Heart left ventricle (tissue), 16 donors: ENCODE measurements around the gene TNFRSF11A. TPM values are rescaled to one million over a fixed set of nuclear protein-coding genes. Genes with fewer than 3 reads are reported as not detected.
A peak's percentile ranks its signal among the peaks of the same experiment; 100 is the strongest.

Source experiments
- ATAC-seq, 4 donors: fragments of 200-7000 bp; cut with Tn5 transposase; one replicate each; pipeline ENCODE4 v1.9.1; 2020 to 2022; ENCODE audit warnings: moderate library complexity in 4 of 4, mild to moderate bottlenecking in 3 of 4, moderate number of reproducible peaks in 1 of 4
- DNase-seq, 5 donors: peaks; one replicate each; pipeline ENCODE4 v3.0.0-alpha.2; 2020
- H3K27ac ChIP-seq, 12 donors: fragments of 200-600 bp; sonication (generic) in 4 of 12; one replicate each; pipeline versions ENCODE4 v1.5.0 to v1.8.0; 2016 to 2022; ENCODE audit warnings: mild to moderate bottlenecking in 2 of 12
- H3K27me3 ChIP-seq, 9 donors: fragments of 200-600 bp; sonication (generic) in 2 of 9; one replicate each; pipeline versions ENCODE4 v1.5.1 to v1.8.0; 2016 to 2022; ENCODE audit warnings: mild to moderate bottlenecking in 3 of 9
- H3K36me3 ChIP-seq, 9 donors: fragments of 200-600 bp; sonication (generic) in 2 of 9; one replicate each; pipeline versions ENCODE4 v1.5.0 to v1.8.0; 2018 to 2022; ENCODE audit warnings: mild to moderate bottlenecking in 2 of 9
- H3K4me1 ChIP-seq, 12 donors: fragments of 200-600 bp; sonication (generic) in 4 of 12; one replicate each; pipeline versions ENCODE4 v1.5.0 to v1.8.0; 2016 to 2022; ENCODE audit warnings: mild to moderate bottlenecking in 3 of 12
- H3K4me3 ChIP-seq, 12 donors: fragments of 200-600 bp; sonication (generic) in 4 of 12; one replicate each; pipeline versions ENCODE4 v1.5.0 to v1.8.0; 2017 to 2022; ENCODE audit warnings: mild to moderate bottlenecking in 9 of 12, moderate library complexity in 4 of 12
- H3K9me3 ChIP-seq, 12 donors: fragments of 200-600 bp; sonication (generic) in 4 of 12; one replicate each; pipeline versions ENCODE4 v1.5.0 to v1.8.0; 2016 to 2022; ENCODE audit warnings: mild to moderate bottlenecking in 1 of 12
- POLR2A ChIP-seq, 2 donors: fragments of 450-650 bp; IDR thresholded peaks; one replicate each; pipeline ENCODE4 v1.6.1; 2017; ENCODE audit warnings: antibody characterized with exemption in 2 of 2, mild to moderate bottlenecking in 2 of 2, moderate library complexity in 2 of 2
- WGBS, 4 donors: extraction: QIAGEN DNeasy Blood & Tissue Kit in 2 of 4; methylation state at CpG; one replicate each; pipeline versions ENCODE4 v1.1.5 to v1.1.7; 2013 to 2018; 5-methylcytosine and 5-hydroxymethylcytosine counted together
- intact Hi-C, 10 donors: fragments of 100-400 bp; cut with DNase I; formaldehyde crosslinking; loops; one replicate each; pipeline versions ENCODE4 v1.11.1 to v1.14.2; 2022
- polyA plus RNA-seq, 2 donors: library from polyadenylated mRNA; stranded (reverse); fragments of 200-250 nt; gene quantifications; one replicate each; pipeline ENCODE4 v1.2.3, GENCODE V29; 2013
- total RNA-seq, 9 donors: library from RNA; depleted of rRNA in 2 of 9; stranded (reverse); fragments of >200 nt in 2 of 9; fragmentation: NEBNext Ultra II Directional in 3 of 9; extraction: Animal tissue kit (Norgen Biotek cat#: 25700) in 3 of 9; gene quantifications; one replicate each; pipeline versions ENCODE4 v1.1.0 to v1.2.4, GENCODE V29; 2016 to 2023
- TF ChIP-seq, protein P1 (sequence below), 12 donors: fragments of 200-600 bp; sonication (generic) in 4 of 12; IDR thresholded peaks; one replicate each; pipeline versions ENCODE4 v1.5.0 to v1.8.0; 2018 to 2022; ENCODE audit warnings: antibody characterized with exemption in 12 of 12, mild to moderate bottlenecking in 5 of 12
- donor health status: ischemic (EF 13 %, LVEDD 7.1; RV severe dilation, severe dysfunction).
- donor health status: healthy with polysubstance abuse.
- donor health status: DM: no; HTN: yes; CAD: no.
- donor health status: DM: no; HTN: no; CAD: no.
- donor health status: ischemic (EF 25% LVEDD 6.9; RV normal size, moderate dysfunction).
- donor health status: ischemic (EF 25% LVEDD 5.7; RV mildly dilated, moderate dysfunction).
- donor health status: healthy.
- donor health status: DM: yes; HTN: yes; CAD: no.
- donor health status: ischemic (EF 35%, LVEDD 5.7; RV mildly dilated, moderate dysfunction).
- donor health status: nonischemic (EF 11% LVEDD 7.7; RV severe dilation, severe dysfunction).
- donor health status: DM: yes; HTN: yes; CAD: no.
- donor health status: PGD.
- donor health status: ischemic (EF 29% LVEDD 5.4; RV normal size, mild dysfunction).
- donor health status: nonischemic (EF 23%, LVEDD 6.1; RV moderate dilation, normal function).

Gene TNFRSF11A
- total and polyA plus RNA-seq, 11 donors = 0.16 to 5.0 (median 1.4) TPM

DNA sequence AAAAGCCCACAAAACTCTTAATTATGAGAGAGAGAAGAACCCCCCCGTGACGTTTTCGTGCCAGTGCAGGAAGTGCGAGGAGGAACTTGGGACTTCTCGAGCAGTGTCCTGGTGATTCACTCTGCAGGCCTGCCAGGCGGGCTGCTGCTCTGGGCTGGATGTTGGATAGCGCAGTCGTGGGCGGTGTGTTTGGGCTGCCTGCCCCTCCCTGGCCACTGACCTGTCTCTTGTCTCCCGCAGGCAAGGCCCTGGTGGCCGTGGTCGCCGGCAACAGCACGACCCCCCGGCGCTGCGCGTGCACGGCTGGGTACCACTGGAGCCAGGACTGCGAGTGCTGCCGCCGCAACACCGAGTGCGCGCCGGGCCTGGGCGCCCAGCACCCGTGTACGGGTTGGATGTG lies 29.0 kb downstream of the TNFRSF11A start:
- WGBS, 4 donors = 77 to 89% (median 88%) methylated on average over 10 to 29 of the region's 29 CpGs
- H3K27me3 ChIP-seq = no peaks in the 10 kb centered on the region

DNA sequence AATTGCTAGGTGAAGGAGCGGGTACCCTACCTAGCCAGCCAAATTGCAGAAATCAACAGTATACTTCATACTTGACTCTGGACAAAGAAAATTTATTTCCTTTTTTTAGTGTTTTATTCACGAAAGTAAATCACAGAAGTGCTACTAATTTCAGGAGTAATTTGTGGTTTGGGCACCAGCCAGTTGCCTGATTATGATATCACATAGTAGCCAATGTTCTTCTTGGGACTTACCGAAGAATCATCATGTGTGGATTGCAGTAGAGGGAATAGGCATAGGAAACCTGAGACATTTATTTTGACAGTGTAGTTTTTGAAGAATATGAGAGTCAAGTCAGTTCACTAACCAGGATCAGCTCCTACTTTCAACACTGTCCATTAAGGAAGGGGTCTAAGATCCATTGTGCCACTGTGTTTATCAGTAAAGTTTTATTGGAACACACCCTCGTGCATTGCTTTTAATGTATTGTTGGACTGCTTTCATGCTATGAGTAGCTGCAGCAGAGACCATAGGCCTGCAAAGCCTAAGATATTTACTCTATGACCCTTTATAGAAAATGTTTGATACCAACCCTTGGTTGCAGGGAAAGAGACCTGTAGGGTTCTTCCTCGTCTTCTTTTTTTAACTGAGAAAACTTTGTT lies 32.1 kb downstream of the TNFRSF11A start:
- DNase-seq = no peak
- no peaks in the 10 kb centered on the region for H3K36me3 ChIP-seq
- H3K27ac ChIP-seq = no peak overlapping the region
- 79 to 83% (median 81%) methylated on average over 5 of the region's 5 CpGs for WGBS, 4 donors
- no peaks in the 10 kb centered on the region for H3K9me3 ChIP-seq
- intact Hi-C loops = no loop called here
- H3K4me3 ChIP-seq = no peak overlapping the region
- H3K27me3 ChIP-seq = no peaks in the 10 kb centered on the region
- TF ChIP-seq, protein P1, sequence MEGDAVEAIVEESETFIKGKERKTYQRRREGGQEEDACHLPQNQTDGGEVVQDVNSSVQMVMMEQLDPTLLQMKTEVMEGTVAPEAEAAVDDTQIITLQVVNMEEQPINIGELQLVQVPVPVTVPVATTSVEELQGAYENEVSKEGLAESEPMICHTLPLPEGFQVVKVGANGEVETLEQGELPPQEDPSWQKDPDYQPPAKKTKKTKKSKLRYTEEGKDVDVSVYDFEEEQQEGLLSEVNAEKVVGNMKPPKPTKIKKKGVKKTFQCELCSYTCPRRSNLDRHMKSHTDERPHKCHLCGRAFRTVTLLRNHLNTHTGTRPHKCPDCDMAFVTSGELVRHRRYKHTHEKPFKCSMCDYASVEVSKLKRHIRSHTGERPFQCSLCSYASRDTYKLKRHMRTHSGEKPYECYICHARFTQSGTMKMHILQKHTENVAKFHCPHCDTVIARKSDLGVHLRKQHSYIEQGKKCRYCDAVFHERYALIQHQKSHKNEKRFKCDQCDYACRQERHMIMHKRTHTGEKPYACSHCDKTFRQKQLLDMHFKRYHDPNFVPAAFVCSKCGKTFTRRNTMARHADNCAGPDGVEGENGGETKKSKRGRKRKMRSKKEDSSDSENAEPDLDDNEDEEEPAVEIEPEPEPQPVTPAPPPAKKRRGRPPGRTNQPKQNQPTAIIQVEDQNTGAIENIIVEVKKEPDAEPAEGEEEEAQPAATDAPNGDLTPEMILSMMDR (IDR thresholded peaks at IDR 0.05) = no peak
- no peak for TF ChIP-seq POLR2A (IDR thresholded peaks at IDR 0.05)
- no peaks in the 10 kb centered on the region for H3K4me1 ChIP-seq
- ATAC-seq = no peak

More for the DNA sequence above, 29.0 kb downstream of the TNFRSF11A start:
- ATAC-seq (peak in 1 of 4 donors; percentile 15), DNase-seq (no peak)
- Histone ChIP-seq H3K36me3 (no peaks in the 10 kb centered on the region), H3K27ac (no peak overlapping the region), H3K4me3 (no peak overlapping the region), H3K4me1 (no peaks in the 10 kb centered on the region), H3K9me3 (no peaks in the 10 kb centered on the region)
- TF ChIP-seq, protein P1 (IDR thresholded peaks at IDR 0.05) = no peak
- TF ChIP-seq POLR2A (IDR thresholded peaks at IDR 0.05) = no peak
- intact Hi-C loops = no loop called here

DNA sequence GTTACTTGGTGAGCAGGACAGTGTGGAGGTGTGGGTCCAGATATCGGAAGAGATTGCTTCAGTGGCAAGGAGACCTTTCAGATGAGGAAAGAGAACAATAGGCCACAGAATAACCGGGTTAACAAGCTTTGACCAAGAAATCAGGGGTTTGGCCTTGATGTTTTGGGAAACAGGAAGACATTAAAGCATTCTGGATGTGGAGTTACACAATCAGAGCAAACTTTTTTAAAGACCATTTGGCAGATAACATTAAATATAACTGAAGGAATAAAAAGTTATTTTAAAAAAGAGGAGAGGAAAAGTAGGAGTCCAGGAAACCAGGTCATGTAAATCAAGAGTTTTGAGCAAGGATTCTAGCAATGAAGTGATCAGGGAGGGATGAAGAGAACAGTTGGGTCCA lies 35.7 kb downstream of the TNFRSF11A start:
- 65 to 75% (median 74%) methylated on average over 2 of the region's 2 CpGs for WGBS, 4 donors
- TF ChIP-seq, protein P1 (IDR thresholded peaks at IDR 0.05) = no peak
- no peak for TF ChIP-seq POLR2A (IDR thresholded peaks at IDR 0.05)
- ATAC-seq = no peak
- H3K36me3 ChIP-seq = no peaks in the 10 kb centered on the region
- no peaks in the 10 kb centered on the region for H3K27me3 ChIP-seq
- intact Hi-C loops = no loop called here
- no peaks in the 10 kb centered on the region for H3K9me3 ChIP-seq
- H3K4me3 ChIP-seq = no peak overlapping the region
- no peaks in the 10 kb centered on the region for H3K4me1 ChIP-seq
- no peak overlapping the region for H3K27ac ChIP-seq
- no peak for DNase-seq

DNA sequence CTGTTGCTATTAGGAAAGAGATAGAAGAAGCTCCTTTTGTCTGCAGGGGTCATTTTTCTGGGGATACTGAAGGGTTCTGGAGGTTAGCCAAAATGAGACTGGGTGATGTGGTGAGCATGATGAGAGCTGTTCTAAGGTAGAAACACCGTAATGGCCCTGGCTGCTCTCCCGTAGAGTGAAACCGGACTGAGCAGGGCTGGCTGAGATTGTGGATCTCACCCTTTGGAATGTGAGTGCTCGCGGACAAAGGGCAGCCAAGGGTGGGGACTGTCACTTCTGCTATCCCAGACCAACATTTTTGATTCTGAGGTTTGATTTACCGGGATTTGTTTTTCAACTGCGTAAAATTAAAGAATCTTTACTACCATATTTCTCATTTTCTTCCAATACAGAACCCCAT lies 36.2 kb downstream of the TNFRSF11A start:
- 72 to 87% (median 82%) methylated on average over 7 of the region's 7 CpGs for WGBS, 4 donors
- Histone ChIP-seq H3K4me3 (no peak overlapping the region), H3K27me3 (no peaks in the 10 kb centered on the region), H3K4me1 (no peaks in the 10 kb centered on the region), H3K9me3 (no peaks in the 10 kb centered on the region), H3K27ac (no peak overlapping the region), H3K36me3 (no peaks in the 10 kb centered on the region)
- TF ChIP-seq POLR2A (IDR thresholded peaks at IDR 0.05) = no peak
- TF ChIP-seq, protein P1 (IDR thresholded peaks at IDR 0.05) = no peak
- no peak for DNase-seq
- intact Hi-C loops = no loop called here
- peak in 2 of 4 donors; percentile 41 to 70 for ATAC-seq
